ENCODE data around the gene FLNA. TPM values are rescaled to one million over a fixed set of nuclear protein-coding genes. Genes with fewer than 3 reads are reported as not detected.

The FLNA gene
- total RNA-seq = 93.4 TPM

GRCh38 chrX:154374313-154375155 is at the start of gene FLNA:
Gene FLNA, minus strand, starts transcription at chrX:154374634. Its CDS starts 3,389 bp downstream, at chrX:154371245.

GRCh38 chrX:154409222-154409871 is 34.9 kb upstream of the FLNA start, which contains the start of gene DNASE1L1:
Gene DNASE1L1, minus strand, starts transcription at chrX:154409254. Its CDS starts 3,686 bp downstream, at chrX:154405568.

GRCh38 chrX:154397888-154398667 is 23.6 kb upstream of the FLNA start, which contains the start of gene RPL10:
Gene RPL10, plus strand, starts transcription at chrX:154398377. Its CDS starts 143 bp downstream, at chrX:154398520.

GRCh38 chrX:154378799-154379568 is 4.5 kb upstream of the FLNA start, which contains the start of gene EMD:
Gene EMD, plus strand, starts transcription at chrX:154379295. Its CDS starts 190 bp downstream, at chrX:154379485.

Small RNAs within 50 kb of the gene (small RNA-seq; reads per million reads assigned to genes)
- gene SNORA70 = not detected

Other genes starting within 250 kb of the FLNA start
- not detected for gene OPN1LW, start 230.4 kb downstream of the FLNA start, total RNA-seq
- gene OPN1MW, start 192.0 kb downstream of the FLNA start, total RNA-seq = not detected
- gene OPN1MW2, start 154.9 kb downstream of the FLNA start, total RNA-seq = not detected
- not detected for gene OPN1MW3, start 117.1 kb downstream of the FLNA start, total RNA-seq
- gene TEX28, start 79.5 kb downstream of the FLNA start, total RNA-seq = not detected
- gene TKTL1, start 78.8 kb downstream of the FLNA start, total RNA-seq = 0.69 TPM
- gene EMD, start 4.7 kb upstream of the FLNA start, total RNA-seq = 35.8 TPM
- 1,254 TPM for gene RPL10, start 23.7 kb upstream of the FLNA start, total RNA-seq
- gene DNASE1L1, start 34.6 kb upstream of the FLNA start, total RNA-seq = 10.6 TPM
- gene TAFAZZIN, start 36.9 kb upstream of the FLNA start, total RNA-seq = 12.0 TPM
- 83.0 TPM for gene ATP6AP1, start 54.0 kb upstream of the FLNA start, total RNA-seq
- gene GDI1, start 62.5 kb upstream of the FLNA start, total RNA-seq = 289 TPM
- gene FAM50A, start 69.5 kb upstream of the FLNA start, total RNA-seq = 26.1 TPM
- gene PLXNA3, start 83.6 kb upstream of the FLNA start, total RNA-seq = 20.5 TPM
- 16.1 TPM for gene LAGE3, start 104.6 kb upstream of the FLNA start, total RNA-seq
- 35.1 TPM for gene UBL4A, start 112.0 kb upstream of the FLNA start, total RNA-seq
- 3.5 TPM for gene SLC10A3, start 116.0 kb upstream of the FLNA start, total RNA-seq
- gene FAM3A, start 141.6 kb upstream of the FLNA start, total RNA-seq = 15.0 TPM
- 17.3 TPM for gene G6PD, start 172.2 kb upstream of the FLNA start, total RNA-seq
- gene IKBKG, start 173.0 kb upstream of the FLNA start, total RNA-seq = 6.0 TPM
- gene CTAG1A, start 210.5 kb upstream of the FLNA start, total RNA-seq = not detected
- not detected for gene CTAG1B, start 244.6 kb upstream of the FLNA start, total RNA-seq

All from diencephalon (tissue), 1 donor.